Neural crest cell (in vitro differentiated cells): ENCODE data around the gene DDN. TPM values are rescaled to one million over a fixed set of nuclear protein-coding genes. Genes with fewer than 3 reads are reported as not detected.
A peak's percentile ranks its signal among the peaks of the same experiment; 100 is the strongest.

Experiments
- DNase-seq: peaks from one replicate; pipeline ENCODE4 v3.0.0; 2021; ENCODE audit warnings: low read depth, mixed read lengths, low spot score
- H3K27ac Mint-ChIP-seq: one replicate; pipeline ENCODE4 v1.8.0; 2021; ENCODE audit warnings: mild to moderate bottlenecking, mixed read lengths; ENCODE audit not compliant: unreplicated experiment
- H3K27me3 Mint-ChIP-seq: 2 replicates; pipeline ENCODE4 v1.8.0; 2021; ENCODE audit warnings: low read depth, mild to moderate bottlenecking, mixed read lengths
- H3K36me3 Mint-ChIP-seq: 2 replicates; pipeline ENCODE4 v1.8.0; 2021; ENCODE audit warnings: low read depth, mild to moderate bottlenecking, mixed read lengths
- H3K4me1 Mint-ChIP-seq: 2 replicates; pipeline ENCODE4 v1.8.0; 2021; ENCODE audit warnings: mixed read lengths
- H3K4me3 Mint-ChIP-seq: one replicate; pipeline ENCODE4 v1.8.0; 2021; ENCODE audit warnings: mild to moderate bottlenecking, mixed read lengths
- H3K9me3 Mint-ChIP-seq: 2 replicates; pipeline ENCODE4 v1.8.0; 2021; ENCODE audit warnings: mixed read lengths
- total RNA-seq: library from RNA; stranded (reverse); gene quantifications from 2 replicates; pipeline ENCODE4 v1.2.1, GENCODE V29; 2021
- TF ChIP-seq, protein P1 (sequence below): fragments of 200-600 bp; sonication (generic); conservative IDR thresholded peaks from 2 replicates; pipeline ENCODE4 v1.5.0; 2021; ENCODE audit warnings: antibody characterized with exemption, mild to moderate bottlenecking

Gene DDN
- total RNA-seq, 1 donor from 2014 or later = 0.51 TPM

DNA sequence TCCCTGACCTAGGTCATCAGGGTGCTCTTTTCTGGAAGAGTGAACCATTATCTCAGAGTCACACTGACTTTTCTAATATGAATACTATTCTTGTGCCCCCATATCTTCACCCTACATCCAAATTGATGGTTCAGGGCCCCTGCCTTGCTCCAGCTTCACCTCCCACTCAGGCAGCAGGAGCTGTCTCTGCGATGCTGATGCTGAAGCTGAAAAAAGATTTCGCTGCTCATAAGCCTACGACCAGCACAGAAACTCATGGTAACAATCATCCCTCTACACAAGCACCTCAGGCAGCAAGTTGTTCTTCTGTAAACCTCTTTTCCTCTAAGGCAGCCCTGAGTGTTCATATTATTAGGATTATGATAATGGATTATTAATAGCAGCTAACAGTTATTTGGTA is 45.1 kb downstream of the DDN start:
- H3K27ac Mint-ChIP-seq = no peak overlapping the region
- H3K9me3 Mint-ChIP-seq = no peaks in the 10 kb centered on the region
- no peaks in the 10 kb centered on the region for H3K36me3 Mint-ChIP-seq
- peak overlapping the region; percentile 31 for H3K4me3 Mint-ChIP-seq
- no peak for DNase-seq
- peaks cover 35% of the 10 kb centered on the region for H3K4me1 Mint-ChIP-seq
- TF ChIP-seq, protein P1, sequence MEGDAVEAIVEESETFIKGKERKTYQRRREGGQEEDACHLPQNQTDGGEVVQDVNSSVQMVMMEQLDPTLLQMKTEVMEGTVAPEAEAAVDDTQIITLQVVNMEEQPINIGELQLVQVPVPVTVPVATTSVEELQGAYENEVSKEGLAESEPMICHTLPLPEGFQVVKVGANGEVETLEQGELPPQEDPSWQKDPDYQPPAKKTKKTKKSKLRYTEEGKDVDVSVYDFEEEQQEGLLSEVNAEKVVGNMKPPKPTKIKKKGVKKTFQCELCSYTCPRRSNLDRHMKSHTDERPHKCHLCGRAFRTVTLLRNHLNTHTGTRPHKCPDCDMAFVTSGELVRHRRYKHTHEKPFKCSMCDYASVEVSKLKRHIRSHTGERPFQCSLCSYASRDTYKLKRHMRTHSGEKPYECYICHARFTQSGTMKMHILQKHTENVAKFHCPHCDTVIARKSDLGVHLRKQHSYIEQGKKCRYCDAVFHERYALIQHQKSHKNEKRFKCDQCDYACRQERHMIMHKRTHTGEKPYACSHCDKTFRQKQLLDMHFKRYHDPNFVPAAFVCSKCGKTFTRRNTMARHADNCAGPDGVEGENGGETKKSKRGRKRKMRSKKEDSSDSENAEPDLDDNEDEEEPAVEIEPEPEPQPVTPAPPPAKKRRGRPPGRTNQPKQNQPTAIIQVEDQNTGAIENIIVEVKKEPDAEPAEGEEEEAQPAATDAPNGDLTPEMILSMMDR = no peak
- peaks cover 3% of the 10 kb centered on the region for H3K27me3 Mint-ChIP-seq

DNA sequence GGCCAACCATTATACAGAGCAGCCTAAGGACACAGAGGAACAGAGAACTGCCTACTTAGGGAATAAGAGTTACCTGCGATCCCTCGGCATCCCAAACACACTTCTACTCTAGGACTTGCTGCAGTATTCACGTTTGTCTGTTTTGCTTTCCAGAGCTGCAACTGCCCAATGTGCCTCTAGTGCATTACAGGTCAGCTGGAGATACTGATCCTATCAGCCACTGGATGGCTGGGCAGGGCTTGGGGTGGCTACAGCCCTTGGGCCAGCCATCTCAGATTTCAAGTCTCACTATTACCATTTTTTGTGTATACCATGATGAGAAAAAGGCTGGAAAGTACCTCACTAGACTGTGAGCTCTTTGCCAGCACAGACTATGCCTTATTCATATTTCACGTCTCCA is 46.5 kb downstream of the DDN start:
- H3K4me3 Mint-ChIP-seq = peak overlapping the region; percentile 8
- TF ChIP-seq, protein P1 = no peak
- H3K27ac Mint-ChIP-seq = no peak overlapping the region
- no peak for DNase-seq
- H3K4me1 Mint-ChIP-seq = peaks cover 31% of the 10 kb centered on the region
- H3K36me3 Mint-ChIP-seq = no peaks in the 10 kb centered on the region
- no peaks in the 10 kb centered on the region for H3K9me3 Mint-ChIP-seq
- no peaks in the 10 kb centered on the region for H3K27me3 Mint-ChIP-seq

DNA sequence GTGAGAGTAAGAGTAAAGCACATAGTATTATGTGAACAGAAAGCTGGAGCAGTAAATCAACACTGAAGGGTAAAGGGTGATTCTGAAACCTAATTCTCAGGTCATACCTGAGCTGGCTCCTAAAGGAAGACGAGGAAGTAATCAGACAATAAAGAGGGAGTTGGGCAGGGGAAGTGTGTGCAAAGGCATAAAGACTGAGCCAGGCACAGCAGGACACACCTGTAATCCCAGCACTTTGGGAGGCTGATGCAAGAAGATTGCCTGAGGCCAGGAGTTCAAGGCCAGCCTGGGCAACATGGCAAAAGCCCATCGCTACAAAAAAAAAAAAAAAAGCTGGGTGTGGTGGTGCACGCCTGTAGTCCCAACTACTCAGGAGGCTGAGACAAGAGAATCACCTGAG is 51.4 kb downstream of the DDN start:
- no peak for DNase-seq
- TF ChIP-seq, protein P1 = no peak
- H3K36me3 Mint-ChIP-seq = no peaks in the 10 kb centered on the region
- no peak overlapping the region for H3K4me3 Mint-ChIP-seq
- H3K27ac Mint-ChIP-seq = no peak overlapping the region
- H3K9me3 Mint-ChIP-seq = no peaks in the 10 kb centered on the region
- H3K4me1 Mint-ChIP-seq = peaks cover 14% of the 10 kb centered on the region
- no peaks in the 10 kb centered on the region for H3K27me3 Mint-ChIP-seq

DNA sequence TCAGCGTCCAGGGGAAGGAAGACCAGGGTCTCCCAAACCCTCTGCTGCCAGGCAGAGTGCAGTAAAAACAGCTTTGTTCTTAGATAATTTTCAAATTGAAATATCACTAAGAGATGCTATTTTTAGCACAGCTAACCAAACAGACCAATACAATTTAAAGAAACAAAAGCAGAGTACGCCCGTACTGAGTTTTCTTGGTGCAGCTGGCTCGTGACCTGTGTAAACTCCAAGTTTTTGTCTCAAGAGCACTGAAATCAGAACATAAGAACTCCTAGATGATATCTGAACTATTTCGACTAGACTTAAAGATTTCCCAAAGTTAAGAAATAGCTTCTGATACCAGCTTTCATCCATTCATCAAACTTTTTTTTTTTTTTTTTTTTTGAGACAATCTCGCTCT is 52.2 kb downstream of the DDN start:
- Mint-ChIP-seq H3K4me1 (peaks cover 9% of the 10 kb centered on the region), H3K9me3 (no peaks in the 10 kb centered on the region), H3K27me3 (no peaks in the 10 kb centered on the region), H3K36me3 (no peaks in the 10 kb centered on the region), H3K27ac (no peak overlapping the region), H3K4me3 (no peak overlapping the region)
- no peak for DNase-seq
- TF ChIP-seq, protein P1 = no peak

DNA sequence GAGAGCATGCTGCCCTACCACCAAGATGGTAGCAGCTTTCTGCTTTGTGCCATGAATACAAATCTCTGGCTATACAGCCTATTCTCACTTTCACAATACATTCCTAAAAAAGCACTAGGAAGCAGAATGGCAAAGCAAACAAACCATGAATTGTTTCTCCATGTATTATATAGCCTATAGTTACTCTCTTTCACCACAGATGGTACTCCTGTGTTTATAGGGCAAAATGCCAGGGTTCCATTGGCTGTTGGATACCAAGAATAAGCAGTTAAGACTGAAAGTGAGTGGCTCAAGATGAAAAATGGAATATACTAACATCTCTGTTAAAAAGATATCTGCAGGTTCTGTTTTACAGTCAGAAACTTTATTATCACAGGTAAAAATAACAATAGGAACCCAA is 53.0 kb downstream of the DDN start:
- Mint-ChIP-seq H3K4me3 (no peak overlapping the region), H3K27me3 (no peaks in the 10 kb centered on the region), H3K27ac (no peak overlapping the region), H3K4me1 (peaks cover 9% of the 10 kb centered on the region), H3K9me3 (no peaks in the 10 kb centered on the region), H3K36me3 (no peaks in the 10 kb centered on the region)
- TF ChIP-seq, protein P1 = no peak
- no peak for DNase-seq

Other genes starting within 250 kb of the DDN start
- gene ADCY6, start 210.3 kb downstream of the DDN start, total RNA-seq = 79.5 and 81.0 TPM in 2 replicates
- 57.4 and 59.7 TPM in 2 replicates for gene CACNB3, start 180.9 kb downstream of the DDN start, total RNA-seq
- gene DDX23, start 147.2 kb downstream of the DDN start, total RNA-seq = 119 and 124 TPM in 2 replicates
- gene RND1, start 133.5 kb downstream of the DDN start, total RNA-seq = 4.2 and 6.1 TPM in 2 replicates
- 15.1 and 18.6 TPM in 2 replicates for gene FKBP11, start 73.9 kb downstream of the DDN start, total RNA-seq
- gene ARF3, start 41.9 kb downstream of the DDN start, total RNA-seq = 194 and 202 TPM in 2 replicates
- gene WNT10B, start 27.6 kb downstream of the DDN start, total RNA-seq = 1.3 and 1.8 TPM in 2 replicates
- 1.2 and 2.1 TPM in 2 replicates for gene WNT1, start 21.1 kb downstream of the DDN start, total RNA-seq
- gene PRKAG1, start 19.4 kb upstream of the DDN start, total RNA-seq = 58.5 and 61.9 TPM in 2 replicates
- 99.8 and 107 TPM in 2 replicates for gene KMT2D, start 61.4 kb upstream of the DDN start, total RNA-seq
- 1.2 and 2.1 TPM in 2 replicates for gene RHEBL1, start 70.6 kb upstream of the DDN start, total RNA-seq
- 1.5 TPM in 2 replicates for gene DHH, start 95.4 kb upstream of the DDN start, total RNA-seq
- 101 TPM in 2 replicates for gene LMBR1L, start 111.5 kb upstream of the DDN start, total RNA-seq
- gene TUBA1B, start 132.0 kb upstream of the DDN start, total RNA-seq = 3,094 and 3,153 TPM in 2 replicates
- gene TUBA1A, start 189.7 kb upstream of the DDN start, total RNA-seq = 1,729 and 1,742 TPM in 2 replicates